ENCODE data around the gene TIMM8B. TPM values are rescaled to one million over a fixed set of nuclear protein-coding genes. Genes with fewer than 3 reads are reported as not detected.

The TIMM8B gene
- total and polyA plus RNA-seq, 2 of the 4 experiments (the other 2 are of a cell fraction), result 35.5 to 103 TPM

DNA sequence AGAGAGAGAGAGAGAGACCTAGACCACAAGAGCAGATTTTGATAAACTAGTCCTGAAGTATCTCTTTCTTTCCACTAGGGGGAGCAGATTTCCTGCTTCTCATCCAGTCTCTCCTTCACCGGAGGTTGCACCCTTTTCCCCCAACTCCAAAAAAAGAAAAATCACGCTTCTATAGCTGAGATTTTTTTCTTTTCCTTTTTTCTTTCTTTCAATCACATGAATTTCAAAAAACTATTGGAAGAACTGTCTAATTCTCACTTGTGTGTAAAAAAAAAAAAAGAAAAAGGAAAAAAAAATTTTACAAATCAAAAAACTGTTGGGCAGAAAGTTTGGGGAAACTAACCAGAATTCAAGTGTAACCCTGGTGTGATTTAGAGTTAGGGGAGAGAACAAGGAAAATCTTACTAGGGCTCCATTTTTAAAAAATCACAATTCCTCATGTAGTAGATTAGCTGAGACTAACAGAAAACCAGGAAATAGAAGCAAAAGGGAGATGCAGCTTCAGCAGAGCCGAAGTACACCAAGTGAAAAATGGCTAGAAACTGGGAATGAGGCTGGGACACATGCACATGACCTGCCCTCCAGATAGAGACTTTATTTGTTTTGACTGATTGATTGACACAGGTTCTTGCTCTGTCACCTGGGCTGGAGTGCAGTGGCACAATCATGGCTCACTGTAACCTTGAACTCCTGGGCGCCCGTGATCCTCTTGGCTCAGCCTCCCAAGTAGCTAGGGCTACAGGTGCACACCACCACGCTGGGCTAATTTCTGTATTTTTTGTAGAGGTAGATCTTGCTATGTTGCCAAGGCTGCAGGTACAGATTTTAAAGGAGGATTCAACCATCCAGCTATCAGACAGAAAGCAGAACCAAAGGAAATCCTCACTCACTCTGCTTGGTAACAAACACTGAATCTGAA lies 27.2 kb upstream of the TIMM8B start:
- H3K9me1 ChIP-seq (ENCODE audit: insufficient read depth, low read length), result no peaks in the 10 kb centered on the region
- H4K91ac ChIP-seq (ENCODE audit: insufficient read depth, low read depth, low read length), result no peak overlapping the region; the same call in 1 of the 2 replicates
- no peaks in the 10 kb centered on the region for H3K79me1 ChIP-seq (ENCODE audit: low read depth in 1 of 2, low read length in 2 of 2)
- ATAC-seq (ENCODE audit: low read depth), result peak; percentile 84
- peak overlapping the region in 1 of 2 experiments; percentile 58; a peak in 1 of 4 replicates for H4K8ac ChIP-seq (ENCODE audit: low read depth in 2 of 2, low read length in 2 of 2)
- H3K23ac ChIP-seq (ENCODE audit: low read depth, low read length), result no peak overlapping the region
- no peak overlapping the region for H3K4me2 ChIP-seq (ENCODE audit: low read depth, low read length)
- DNase-seq, result peak; percentile 69
- H3K14ac ChIP-seq (replicated peaks; ENCODE audit: low read depth, low read length), result no peak overlapping the region
- no TSS peak for BruUV-seq (replicated peaks)
- no peak overlapping the region for H3K4me3 ChIP-seq (ENCODE audit: insufficient read depth, low read depth, low read length)
- no peak overlapping the region for H3K9ac ChIP-seq (ENCODE audit: low read depth, low read length)
- no peak overlapping the region for H2BK120ac ChIP-seq (ENCODE audit: low read depth, low read length)
- no peak overlapping the region for H3K4ac ChIP-seq (ENCODE audit: low read depth, low read length)
- dilution Hi-C loops (cut with HindIII; ENCODE audit: low sequenced_read_pairs, unreplicated experiment), result no loop called here
- intact Hi-C loops (cut with micrococcal nuclease), result loop anchor here (1.0 to 10.0 kb wide), 4 partner anchors 62 to 1171 kb away; partner anchors contain the start of gene BCO2
- H3K9me3 ChIP-seq (ENCODE audit: control insufficient read depth, insufficient read depth, low read length), result no peaks in the 10 kb centered on the region
- H4K5ac ChIP-seq (ENCODE audit: low read depth, low read length), result 0 out of 2 replicates have a peak overlapping the region, but pooled peaks have one; percentile 51
- H3K18ac ChIP-seq (ENCODE audit: low read depth, low read length), result no peak overlapping the region
- ChIA-PET POLR2A (ENCODE audit: unreplicated experiment) (interaction anchor here (0.7 kb wide), 1 partner anchor 1954 kb away, joined by 3 read pairs; no protein-coding TSS in a partner anchor), CTCF (interaction anchor here (0.6 to 3.0 kb wide), 30 partner anchors 8 to 1074 kb away, joined by 3 to 26 read pairs (median 5); partner anchors contain the start of genes BCO2, SDHD and TIMM8B)
- no peak overlapping the region for H3K27ac ChIP-seq (ENCODE audit: insufficient read depth, low read length)
- WGBS, 2 experiments (ENCODE audit: extremely low coverage in 2 of 2, insufficient read length in 1 of 2), result no CpG with 5 or more reads among the region's 6 CpGs
- no peaks in the 10 kb centered on the region for H3K4me1 ChIP-seq (ENCODE audit: control insufficient read depth, insufficient read depth, low read length)
- H2AK5ac ChIP-seq (ENCODE audit: low read depth, low read length), result peak overlapping the region; percentile 44; the same call in 1 of the 2 replicates
- H4K20me1 ChIP-seq (ENCODE audit: insufficient read depth, low read length), result no peaks in the 10 kb centered on the region
- peak overlapping the region; percentile 57; the same call in 1 of the 2 replicates for H2BK20ac ChIP-seq (ENCODE audit: low read depth, low read length)
- H2AK9ac ChIP-seq (replicated peaks; ENCODE audit: low read depth, low read length, poor library complexity), result no peak overlapping the region
- in situ Hi-C loops (cut with MboI; ENCODE audit: low sequenced_read_pairs), result loop anchor here (10.0 to 25.0 kb wide), 2 partner anchors 161 to 1174 kb away; no protein-coding TSS in a partner anchor
- H3K56ac ChIP-seq (ENCODE audit: extremely low read depth, insufficient read depth, low read length), result no peak overlapping the region
- no peak overlapping the region for H2AFZ ChIP-seq (replicated peaks; ENCODE audit: low read length, poor library complexity)
- no peaks in the 10 kb centered on the region for H3K27me3 ChIP-seq (ENCODE audit: control insufficient read depth, insufficient read depth, low read length)
- TF ChIP-seq, protein P1, sequence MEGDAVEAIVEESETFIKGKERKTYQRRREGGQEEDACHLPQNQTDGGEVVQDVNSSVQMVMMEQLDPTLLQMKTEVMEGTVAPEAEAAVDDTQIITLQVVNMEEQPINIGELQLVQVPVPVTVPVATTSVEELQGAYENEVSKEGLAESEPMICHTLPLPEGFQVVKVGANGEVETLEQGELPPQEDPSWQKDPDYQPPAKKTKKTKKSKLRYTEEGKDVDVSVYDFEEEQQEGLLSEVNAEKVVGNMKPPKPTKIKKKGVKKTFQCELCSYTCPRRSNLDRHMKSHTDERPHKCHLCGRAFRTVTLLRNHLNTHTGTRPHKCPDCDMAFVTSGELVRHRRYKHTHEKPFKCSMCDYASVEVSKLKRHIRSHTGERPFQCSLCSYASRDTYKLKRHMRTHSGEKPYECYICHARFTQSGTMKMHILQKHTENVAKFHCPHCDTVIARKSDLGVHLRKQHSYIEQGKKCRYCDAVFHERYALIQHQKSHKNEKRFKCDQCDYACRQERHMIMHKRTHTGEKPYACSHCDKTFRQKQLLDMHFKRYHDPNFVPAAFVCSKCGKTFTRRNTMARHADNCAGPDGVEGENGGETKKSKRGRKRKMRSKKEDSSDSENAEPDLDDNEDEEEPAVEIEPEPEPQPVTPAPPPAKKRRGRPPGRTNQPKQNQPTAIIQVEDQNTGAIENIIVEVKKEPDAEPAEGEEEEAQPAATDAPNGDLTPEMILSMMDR (conservative IDR thresholded peaks at IDR 0.05; ENCODE audit: low read depth, low read length), result peak; percentile 69
- TF ChIP-seq RFX5 (IDR thresholded peaks at IDR 0.05; ENCODE audit: low read depth, low read length), result no peak
- peak; percentile 65 for TF ChIP-seq SMC3 (IDR thresholded peaks at IDR 0.05; ENCODE audit: low read depth, low read length)
- TF ChIP-seq MAZ (IDR thresholded peaks at IDR 0.05; ENCODE audit: borderline replicate concordance, low read depth, low read length), result no peak
- TF ChIP-seq RAD21 (IDR thresholded peaks at IDR 0.05; ENCODE audit: low read length), result peak; percentile 75
- H2BK5ac ChIP-seq (ENCODE audit: low read depth, low read length, poor library complexity, severe bottlenecking), result no peak overlapping the region
- no peak overlapping the region for H2BK15ac ChIP-seq (ENCODE audit: low read depth, low read length)
- no peaks in the 10 kb centered on the region for H3K36me3 ChIP-seq (ENCODE audit: control insufficient read depth, insufficient read depth, low read length)

Measured in IMR-90 (cell line).